ENCODE data around the gene IQCK.

IQCK gene

DNA sequence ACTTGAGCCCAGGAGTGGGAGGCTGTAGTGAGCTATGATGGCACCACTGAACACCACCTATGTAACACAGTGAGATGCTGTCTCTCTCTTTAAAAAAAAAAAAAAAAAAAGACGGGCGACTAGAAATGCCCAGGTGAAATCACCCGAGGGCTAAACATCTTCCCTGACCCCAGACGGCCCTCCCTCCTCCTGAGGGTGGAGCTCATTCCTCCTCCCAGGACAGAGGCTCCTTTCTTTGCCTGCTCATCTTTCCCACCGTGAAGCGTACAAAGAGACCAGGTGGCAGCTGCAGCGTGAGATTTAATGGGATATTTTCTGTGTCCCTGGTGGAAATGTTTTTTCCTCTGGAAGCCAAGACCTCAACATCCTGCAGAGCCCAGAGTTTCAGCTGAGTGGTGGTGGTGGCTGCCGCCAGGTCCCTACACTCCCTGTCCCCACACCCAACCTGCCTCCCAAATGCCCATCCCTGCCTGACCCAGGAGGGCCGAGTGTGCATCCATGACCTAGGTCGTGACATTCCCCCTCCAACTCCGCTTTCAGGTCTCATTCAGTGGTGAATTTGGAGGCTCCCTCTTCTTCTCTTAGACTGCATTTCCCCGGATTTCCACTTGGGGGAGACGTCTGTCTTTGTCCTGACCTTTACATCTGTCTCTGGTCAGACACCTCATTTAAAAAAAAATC lies 181.0 kb downstream of the IQCK start:
- Histone ChIP-seq H3K27me3 (replicated peaks) (no peaks in the 10 kb centered on the region), H3K4me3 (ENCODE audit: low read depth, low read length) (no peak overlapping the region), H3K27ac (no peak overlapping the region), H3K36me3 (replicated peaks) (no peaks in the 10 kb centered on the region)
- in situ Hi-C loops (cut with HindIII; ENCODE audit: low pct_ligation_motif_present, low sequenced_read_pairs) = loop anchor here (25.0 kb wide), 1 partner anchor 162 kb away; no protein-coding TSS in a partner anchor
- TF ChIP-seq, protein P1, sequence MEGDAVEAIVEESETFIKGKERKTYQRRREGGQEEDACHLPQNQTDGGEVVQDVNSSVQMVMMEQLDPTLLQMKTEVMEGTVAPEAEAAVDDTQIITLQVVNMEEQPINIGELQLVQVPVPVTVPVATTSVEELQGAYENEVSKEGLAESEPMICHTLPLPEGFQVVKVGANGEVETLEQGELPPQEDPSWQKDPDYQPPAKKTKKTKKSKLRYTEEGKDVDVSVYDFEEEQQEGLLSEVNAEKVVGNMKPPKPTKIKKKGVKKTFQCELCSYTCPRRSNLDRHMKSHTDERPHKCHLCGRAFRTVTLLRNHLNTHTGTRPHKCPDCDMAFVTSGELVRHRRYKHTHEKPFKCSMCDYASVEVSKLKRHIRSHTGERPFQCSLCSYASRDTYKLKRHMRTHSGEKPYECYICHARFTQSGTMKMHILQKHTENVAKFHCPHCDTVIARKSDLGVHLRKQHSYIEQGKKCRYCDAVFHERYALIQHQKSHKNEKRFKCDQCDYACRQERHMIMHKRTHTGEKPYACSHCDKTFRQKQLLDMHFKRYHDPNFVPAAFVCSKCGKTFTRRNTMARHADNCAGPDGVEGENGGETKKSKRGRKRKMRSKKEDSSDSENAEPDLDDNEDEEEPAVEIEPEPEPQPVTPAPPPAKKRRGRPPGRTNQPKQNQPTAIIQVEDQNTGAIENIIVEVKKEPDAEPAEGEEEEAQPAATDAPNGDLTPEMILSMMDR (IDR thresholded peaks at IDR 0.05; ENCODE audit: low read depth, low read length, missing control alignments) = peak; percentile 84
- peak; percentile 63 for DNase-seq

DNA sequence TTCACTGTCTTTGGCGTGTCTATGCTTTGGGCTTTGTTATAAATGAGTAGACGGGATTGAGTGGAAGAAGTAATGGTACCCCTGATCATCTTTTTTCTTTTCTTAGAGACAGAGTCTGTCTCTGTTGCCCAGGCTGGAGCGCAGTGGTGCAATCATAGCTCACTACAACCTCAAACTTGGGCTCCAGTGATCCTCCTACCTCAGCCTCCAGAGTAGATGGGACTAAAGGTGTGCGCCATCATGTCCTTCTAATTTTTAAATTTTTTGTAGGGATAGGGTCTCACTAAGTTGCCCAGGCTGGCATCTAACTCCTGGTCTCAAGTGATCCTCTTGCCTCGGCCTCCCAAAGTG lies 181.5 kb downstream of the IQCK start:
- Histone ChIP-seq H3K4me3 (ENCODE audit: low read depth, low read length) (no peak overlapping the region), H3K27me3 (replicated peaks) (no peaks in the 10 kb centered on the region), H3K36me3 (replicated peaks) (no peaks in the 10 kb centered on the region), H3K27ac (no peak overlapping the region)
- TF ChIP-seq, protein P1 (IDR thresholded peaks at IDR 0.05; ENCODE audit: low read depth, low read length, missing control alignments) = no peak
- in situ Hi-C loops (cut with HindIII; ENCODE audit: low pct_ligation_motif_present, low sequenced_read_pairs) = loop anchor here (25.0 kb wide), 1 partner anchor 162 kb away; no protein-coding TSS in a partner anchor
- no peak for DNase-seq

DNA sequence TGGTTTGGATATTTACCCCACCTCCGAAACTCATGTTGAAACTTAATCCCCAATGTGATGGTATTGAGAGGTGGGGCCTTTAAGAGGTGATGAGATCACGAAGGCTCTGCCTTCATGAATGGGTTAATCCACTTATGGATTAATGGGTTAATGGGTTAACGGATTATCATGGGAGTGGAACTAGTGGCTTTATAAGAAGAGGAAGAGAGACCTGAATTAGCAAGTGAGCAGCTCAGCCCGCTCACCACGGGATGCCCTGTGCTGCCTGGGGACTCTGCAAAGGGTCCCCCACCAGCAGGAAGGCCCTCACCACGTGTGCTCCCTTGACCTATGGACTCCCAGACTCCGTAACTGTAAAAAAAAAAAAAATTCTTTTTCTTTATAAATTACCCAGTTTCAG lies 183.1 kb downstream of the IQCK start:
- no peak overlapping the region for H3K4me3 ChIP-seq (ENCODE audit: low read depth, low read length)
- no peaks in the 10 kb centered on the region for H3K36me3 ChIP-seq (replicated peaks)
- H3K27ac ChIP-seq = no peak overlapping the region
- in situ Hi-C loops (cut with HindIII; ENCODE audit: low pct_ligation_motif_present, low sequenced_read_pairs) = loop anchor here (25.0 kb wide), 1 partner anchor 486 kb away; no protein-coding TSS in a partner anchor
- DNase-seq = no peak
- TF ChIP-seq, protein P1 (IDR thresholded peaks at IDR 0.05; ENCODE audit: low read depth, low read length, missing control alignments) = no peak
- H3K27me3 ChIP-seq (replicated peaks) = no peaks in the 10 kb centered on the region

DNA sequence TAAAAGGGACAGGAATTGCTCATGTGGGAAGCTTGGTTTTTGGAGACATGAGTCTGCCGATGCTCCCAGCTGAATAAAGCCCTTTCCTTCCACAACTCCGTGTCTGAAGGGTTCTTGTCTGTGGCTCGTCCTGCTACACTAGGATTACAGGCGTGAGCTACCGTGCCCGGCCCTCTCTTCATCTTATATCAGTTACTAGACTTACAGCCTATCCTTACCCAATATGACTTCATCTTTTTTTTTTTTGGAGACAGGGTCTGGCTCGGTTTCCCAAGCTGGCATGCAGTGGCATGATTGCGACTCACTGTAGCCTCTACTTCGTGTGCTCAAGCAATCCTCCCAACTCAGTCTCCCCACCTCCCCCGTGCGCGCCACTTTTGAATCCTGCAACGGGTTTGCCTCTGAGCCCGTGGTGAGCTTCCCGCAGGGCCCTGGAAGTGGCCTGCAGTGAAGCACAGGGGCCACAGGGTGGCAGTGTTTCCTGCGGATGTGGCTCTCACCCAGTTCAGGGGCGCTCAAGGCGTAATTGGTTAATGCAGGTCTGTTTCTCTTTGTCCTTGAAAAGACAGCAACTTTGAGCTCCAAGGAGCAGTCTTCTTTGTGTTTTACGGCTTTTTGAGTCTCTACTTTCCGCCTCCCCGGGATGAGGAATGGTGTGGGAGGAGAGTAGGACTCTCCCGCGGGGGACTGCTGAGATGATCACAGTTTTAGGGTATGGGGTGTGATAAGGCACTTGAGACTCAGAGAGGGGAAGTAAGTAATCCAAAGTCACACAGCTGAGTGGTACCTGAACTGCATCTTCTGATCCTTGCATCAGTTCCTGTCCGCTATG lies 189.3 kb downstream of the IQCK start:
- TF ChIP-seq, protein P1 (IDR thresholded peaks at IDR 0.05; ENCODE audit: low read depth, low read length, missing control alignments) = peak; percentile 100
- in situ Hi-C loops (cut with HindIII; ENCODE audit: low pct_ligation_motif_present, low sequenced_read_pairs) = loop anchor here (25.0 kb wide), 1 partner anchor 480 kb away; no protein-coding TSS in a partner anchor
- Histone ChIP-seq H3K36me3 (replicated peaks) (no peaks in the 10 kb centered on the region), H3K27ac (no peak overlapping the region), H3K4me3 (ENCODE audit: low read depth, low read length) (no peak overlapping the region), H3K27me3 (replicated peaks) (no peaks in the 10 kb centered on the region)
- DNase-seq = peak; percentile 68
